ENCODE data around the gene JPH4.

Gene JPH4

DNA sequence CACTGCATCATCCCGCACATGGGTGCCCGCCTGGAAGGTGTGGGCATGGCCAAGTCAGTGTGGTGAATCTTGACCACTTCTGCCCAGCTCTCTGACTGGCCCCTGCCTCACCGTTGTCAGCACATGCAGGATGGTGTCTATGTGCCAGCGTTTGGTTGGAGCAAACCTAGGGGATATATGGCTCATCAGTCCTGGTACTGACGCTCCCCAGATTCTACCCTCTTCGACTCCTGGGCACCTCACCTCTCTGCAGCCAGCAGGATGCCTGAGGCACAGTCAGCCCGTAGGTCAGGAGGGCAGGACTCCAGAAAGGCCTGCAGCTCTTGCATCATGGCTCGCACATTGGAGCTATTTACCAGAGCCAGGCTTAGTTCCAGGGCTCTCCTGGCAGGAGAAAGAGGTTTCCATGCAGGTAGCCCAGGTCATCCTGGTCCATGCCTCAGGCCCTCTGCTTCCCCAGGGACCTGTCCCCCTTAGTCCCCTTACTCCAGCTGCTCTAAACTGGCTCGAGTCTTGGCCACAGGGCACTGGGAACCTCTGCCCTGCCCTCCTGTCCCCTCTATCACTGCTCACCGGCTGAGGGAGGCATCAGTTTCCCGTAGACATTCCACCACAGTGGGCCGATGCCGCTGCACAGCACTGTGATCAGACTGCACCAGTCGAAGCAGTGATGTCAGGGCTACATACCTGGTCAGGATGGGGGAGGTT is 15.0 kb downstream of the JPH4 start:
- no peak for DNase-seq (ENCODE audit: low read depth)

DNA sequence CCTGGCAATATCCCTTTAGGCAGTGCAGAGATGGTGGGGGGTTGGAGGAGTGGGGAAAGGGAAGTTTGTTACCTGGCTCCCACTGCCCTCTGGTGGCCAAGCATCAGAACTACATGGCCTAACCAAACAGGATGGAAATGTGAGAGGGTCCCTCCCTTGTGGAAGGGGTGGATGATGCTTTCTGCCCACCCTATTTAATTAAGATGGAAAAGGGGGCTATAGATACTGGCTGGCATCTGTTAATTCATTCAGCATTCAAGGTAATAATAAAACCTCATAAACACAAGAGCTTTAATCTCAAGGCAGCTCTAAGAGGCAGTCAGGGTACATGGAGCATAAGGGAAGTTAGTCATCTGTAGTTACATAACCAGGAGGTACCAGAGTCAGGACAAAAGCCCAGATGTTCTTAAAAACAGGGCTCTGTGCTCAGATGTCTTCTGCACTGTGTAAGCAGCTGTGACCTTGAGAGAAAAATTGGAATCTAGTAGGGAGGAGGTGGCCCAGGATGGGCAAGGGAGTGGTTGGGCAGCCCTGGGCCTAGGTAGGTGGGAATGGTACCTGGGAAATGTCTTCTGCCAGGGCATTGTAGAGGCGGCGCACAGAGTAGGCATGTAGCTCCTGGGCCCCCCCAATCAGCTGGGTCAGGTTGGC is 15.6 kb downstream of the JPH4 start:
- no peak for DNase-seq (ENCODE audit: low read depth)

DNA sequence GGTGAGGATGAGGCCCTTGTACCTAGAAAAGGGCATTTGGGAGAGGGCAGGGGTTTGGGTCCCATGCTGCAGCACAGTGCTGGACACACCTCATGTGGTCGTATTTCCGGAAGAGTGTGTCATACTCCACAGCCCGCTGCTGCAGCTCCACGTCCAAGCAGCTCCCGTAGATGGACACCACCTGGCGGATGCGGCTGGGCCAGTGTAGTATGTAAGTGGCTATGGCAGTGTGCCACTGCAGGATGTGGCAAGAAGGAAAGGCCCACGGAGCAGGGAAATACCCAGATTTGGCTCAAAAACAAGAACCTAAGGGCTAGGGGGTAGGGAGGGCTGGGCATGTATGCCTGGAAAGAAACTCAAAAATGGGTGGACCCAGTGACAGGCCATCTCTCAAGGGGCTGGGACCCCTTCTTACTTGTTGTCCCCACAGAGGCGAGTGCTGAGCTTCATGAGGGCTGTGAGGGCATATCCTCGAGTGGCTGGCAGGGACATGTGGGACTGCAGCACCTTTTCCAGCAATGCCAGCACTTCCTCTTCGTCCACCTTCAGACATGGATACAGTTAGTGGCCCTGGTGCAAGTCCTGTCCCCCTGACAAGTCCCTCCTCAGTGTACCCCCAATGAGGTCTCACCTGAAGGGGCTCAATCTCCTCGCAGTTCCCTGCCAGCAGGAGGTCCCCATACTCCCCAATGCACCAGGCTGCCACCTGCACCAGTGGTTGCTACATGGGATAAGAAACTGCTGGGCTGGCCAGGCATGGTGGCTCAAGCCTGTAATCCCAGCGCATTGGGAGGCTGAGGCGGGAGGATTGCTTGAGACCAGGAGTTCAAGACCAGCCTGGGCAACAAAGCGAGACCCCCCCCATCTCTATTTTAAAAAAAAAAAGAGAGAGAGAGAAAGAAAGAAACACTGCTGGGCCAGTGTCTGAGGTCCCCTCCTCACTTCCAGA is 16.4 kb downstream of the JPH4 start:
- DNase-seq (ENCODE audit: low read depth): no peak

DNA sequence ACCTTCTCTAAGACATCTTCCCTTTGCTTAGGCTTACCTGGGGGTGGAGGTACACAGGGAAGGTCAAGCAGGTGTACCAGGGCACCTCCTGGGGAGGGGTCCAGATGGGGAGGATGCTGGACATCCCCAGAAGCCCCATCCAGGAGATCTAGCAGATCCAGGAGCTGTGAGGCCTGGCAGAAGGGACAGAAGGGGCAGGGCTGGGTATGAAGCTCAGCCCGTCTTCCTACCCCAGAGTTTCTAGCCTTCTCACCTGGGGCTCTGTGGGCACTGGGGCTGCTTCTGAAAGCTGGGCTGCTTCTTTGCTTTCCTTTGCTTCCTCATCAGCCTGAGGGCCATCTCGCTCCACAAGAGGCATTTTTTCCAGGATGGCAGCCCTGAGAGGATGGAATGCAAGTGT is 17.3 kb downstream of the JPH4 start:
- no peak for DNase-seq (ENCODE audit: low read depth)

DNA sequence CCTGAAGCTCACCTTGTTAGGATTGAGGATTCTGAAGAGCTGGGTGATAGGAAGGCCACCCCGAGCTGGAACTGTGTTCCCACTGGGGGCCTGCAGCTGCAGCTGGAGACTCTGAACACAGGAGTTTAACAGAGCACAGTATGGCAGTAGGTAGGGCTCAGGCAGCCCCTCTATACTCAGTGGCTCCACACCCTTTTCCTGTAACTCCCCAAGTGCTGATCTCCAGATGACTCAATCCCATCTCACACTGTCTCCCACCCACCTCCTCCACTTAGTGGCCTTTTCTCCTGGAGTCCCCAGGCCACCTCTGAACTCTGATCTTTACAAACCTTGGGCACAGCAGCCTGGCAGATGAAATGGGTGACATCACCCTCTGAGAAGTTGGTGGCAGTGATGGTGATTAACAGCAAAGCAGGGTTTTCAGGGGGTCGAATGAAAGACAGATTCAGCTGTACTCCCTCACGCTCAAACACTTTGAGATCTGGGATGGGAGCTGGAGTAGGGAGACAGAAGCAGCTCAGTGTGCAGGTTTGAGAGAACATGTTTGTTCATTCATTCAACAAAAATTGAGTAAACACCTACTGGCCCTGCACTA is 18.6 kb downstream of the JPH4 start:
- no peak for DNase-seq (ENCODE audit: low read depth)

DNA sequence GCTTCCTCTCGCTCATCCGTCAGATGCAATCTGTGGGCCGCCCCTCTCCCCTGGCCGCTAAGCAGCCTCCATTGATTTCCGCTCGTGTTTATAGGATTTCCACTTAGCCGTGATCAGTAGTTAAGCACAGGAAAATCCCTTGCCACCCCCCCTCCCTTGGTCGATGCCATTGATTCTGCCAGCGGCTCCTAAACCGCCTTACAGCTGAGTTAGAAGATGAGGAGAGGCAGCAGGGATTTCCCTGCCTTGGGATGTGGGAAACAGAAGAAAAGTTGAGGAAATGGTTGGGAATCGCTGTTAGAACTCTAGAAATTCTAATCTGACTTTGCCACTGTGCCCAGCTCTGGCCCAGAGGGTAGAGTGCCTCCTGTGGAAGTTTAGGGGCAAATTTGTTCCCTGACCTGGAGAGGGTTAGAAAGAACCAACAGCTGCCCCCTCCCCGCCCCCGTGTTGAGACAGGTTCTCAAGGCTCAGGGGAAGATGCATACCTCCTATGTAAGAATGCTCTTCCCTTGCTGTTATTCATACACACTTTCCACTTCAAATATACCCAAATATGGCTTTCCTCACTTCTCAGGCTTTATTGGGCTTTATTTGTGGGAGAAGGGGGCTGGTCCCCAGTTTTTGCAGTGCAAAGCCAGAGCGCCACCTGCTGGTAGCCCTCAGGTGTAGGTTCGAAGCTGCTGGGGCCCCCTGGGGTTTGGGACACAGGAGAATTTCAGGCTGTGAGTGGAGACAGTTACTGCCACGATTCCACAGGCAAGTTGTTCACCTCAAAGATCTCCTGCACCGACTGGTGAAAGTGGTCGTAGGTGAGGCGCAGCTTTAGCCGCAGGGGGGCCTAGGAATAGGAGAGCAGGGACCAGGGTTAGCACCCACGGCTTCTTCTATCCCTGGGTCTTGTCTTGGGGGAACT is 19.3 kb downstream of the JPH4 start:
- peak; percentile 49 for DNase-seq (ENCODE audit: low read depth)

DNA sequence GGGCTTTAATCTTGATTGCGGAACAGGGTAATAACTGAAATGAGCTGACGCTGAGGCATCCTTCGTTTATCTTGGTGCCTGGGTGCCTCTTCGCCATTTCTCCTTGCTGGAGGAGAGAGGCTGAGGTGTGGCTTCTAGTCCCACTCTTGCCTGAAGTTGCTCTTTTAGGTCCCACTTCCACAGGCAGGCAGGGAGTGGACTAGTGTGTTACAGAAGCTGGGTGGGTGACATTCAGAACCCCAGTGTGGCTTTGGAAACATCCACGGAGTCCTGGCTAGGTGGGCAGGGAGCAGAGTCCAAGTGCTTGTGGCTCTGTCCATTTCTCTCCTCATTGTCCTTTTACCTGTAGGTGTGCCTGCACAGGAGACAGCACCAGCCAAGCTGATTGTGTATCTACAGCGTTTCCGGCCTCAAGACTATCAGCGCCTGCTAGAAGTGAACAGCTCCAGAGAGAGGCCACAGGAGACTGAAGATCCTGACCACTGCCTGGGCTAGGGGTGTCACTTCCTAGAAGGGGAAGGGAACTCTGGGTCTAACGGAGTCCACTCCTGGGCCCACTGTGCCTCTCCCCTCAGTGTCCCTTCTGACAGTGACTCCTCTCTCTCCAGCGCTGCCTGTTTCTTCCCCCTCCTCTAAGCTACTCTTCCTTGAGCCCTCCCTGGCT is 20.1 kb downstream of the JPH4 start:
- DNase-seq (ENCODE audit: low read depth): no peak

DNA sequence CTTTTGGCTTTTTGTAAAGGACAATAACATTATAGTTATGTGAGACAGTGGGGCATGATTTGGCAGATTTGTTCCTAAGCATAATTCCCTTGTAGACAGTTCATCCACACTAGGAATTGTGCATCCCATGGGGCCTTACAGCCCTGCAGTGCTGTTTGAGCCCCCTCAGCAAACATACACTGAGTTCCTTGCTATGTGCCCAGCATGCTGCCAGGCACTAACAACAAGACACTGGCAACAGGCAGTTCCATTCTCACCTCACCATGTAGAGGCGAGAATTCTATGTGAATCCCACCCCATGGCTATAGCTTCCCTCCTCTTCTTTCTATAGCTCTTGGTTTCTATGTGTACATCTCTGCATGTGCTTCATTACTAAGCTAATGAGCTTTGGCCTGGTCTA is 20.6 kb downstream of the JPH4 start:
- no peak for DNase-seq (ENCODE audit: low read depth)

DNA sequence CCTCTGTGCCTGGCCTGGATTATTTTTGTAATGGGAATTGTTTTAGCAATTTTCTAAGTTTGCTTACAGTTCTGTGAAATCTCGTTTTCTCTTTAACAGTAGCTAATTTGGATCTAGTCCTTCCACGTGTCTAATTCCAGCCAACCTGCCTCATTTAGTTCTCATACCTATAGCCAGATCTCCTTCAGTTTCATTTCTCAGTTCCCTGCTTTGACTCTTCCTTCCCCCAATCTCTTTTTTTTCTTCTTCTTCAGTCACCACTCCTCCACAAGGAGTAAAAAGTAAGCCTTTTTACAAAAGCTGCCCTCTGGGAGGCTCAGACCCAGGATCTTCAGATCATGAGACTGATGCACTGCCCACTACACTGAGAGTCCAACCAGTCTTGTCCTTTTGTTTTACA is 21.1 kb downstream of the JPH4 start:
- no peak for DNase-seq (ENCODE audit: low read depth)

DNA sequence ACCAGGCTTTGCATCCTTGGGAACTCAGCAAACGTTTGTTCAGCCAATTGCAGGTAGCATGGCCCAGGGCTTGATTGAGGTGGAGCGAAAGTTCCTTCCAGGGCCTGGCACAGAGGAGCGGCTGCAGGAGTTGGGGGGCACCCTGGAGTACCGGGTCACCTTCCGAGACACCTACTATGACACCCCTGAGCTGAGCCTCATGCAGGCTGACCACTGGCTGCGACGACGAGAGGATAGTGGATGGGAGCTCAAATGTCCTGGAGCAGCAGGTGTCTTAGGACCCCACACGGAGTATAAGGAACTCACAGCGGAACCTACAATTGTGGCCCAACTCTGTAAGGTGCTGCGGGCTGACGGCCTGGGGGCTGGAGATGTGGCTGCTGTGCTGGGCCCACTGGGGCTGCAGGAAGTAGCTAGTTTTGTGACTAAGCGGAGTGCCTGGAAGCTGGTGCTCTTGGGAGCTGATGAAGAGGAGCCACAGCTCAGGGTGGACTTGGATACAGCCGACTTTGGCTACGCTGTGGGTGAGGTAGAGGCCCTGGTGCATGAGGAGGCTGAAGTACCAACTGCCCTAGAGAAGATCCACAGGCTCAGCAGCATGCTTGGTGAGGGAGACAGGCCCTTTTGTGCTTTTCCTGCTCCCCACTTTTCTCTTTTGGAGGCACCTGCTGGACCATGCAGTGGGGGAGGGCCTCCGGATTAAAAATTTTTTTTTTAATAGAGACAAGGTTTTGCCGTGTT is 21.7 kb downstream of the JPH4 start:
- DNase-seq (ENCODE audit: low read depth): no peak

DNA sequence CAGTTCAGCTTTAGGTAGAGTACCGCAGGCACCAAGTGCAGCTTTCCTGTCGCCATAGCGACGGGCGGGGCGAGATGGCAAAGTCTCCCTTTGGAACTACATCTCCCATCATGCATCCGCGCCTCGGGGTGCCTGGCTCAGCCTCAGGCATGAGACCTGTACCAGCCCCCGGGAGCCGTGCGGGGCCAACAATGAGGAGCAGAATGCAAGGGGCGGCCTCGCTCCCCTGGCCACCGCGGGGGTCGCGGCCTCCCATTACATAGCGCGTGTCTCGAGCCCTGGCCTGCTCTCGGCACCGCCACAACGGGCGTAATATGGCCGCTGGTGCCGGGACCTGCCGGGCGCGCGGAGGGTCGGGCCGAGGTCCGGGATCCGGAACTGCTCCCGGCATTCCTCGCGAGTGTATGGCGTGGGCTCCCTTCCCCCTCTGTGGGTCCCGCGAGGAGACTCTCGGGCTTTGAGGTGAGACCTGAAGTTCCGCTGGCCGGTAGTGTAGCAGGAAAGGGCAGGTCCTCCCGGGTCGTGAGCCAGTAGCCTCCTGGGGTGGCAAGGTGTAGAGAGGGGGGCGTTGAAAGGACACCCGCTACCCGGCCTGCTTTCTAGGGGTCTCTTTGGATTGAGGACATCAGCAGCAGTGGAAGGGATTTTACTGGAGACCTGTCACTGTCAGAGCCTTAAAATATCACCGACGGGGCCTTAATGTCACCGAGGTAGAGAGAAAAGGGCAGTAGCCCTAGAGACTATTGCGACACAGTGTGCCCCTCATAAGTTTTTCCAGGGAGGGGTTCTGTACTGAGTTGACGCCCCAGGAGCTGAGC is 22.5 kb downstream of the JPH4 start, which contains the start of gene THTPA:
THTPA (plus strand) TSS at position 390 of the 818 bp plus-strand sequence. CDS start 487 bp downstream, outside the sequence.
- peak; percentile 73 for DNase-seq (ENCODE audit: low read depth)

DNA sequence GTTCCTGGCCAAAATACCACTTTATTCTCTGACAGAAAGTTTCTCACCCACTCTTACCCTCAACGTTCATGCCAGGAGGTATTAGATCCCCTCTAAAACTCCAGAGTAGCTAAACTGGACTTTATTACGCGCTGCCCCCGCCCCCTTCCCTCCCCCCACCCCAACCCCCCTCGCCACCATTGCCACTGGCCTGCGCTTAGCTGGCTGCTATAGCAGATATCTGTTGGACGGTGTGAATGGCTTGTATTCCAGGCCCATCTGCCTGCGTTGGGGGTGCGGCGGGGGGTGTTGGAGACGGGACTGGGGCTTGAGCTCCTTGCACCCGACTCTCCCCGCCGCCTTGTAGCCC is 23.1 kb downstream of the JPH4 start:
- DNase-seq (ENCODE audit: low read depth): no peak

DNA sequence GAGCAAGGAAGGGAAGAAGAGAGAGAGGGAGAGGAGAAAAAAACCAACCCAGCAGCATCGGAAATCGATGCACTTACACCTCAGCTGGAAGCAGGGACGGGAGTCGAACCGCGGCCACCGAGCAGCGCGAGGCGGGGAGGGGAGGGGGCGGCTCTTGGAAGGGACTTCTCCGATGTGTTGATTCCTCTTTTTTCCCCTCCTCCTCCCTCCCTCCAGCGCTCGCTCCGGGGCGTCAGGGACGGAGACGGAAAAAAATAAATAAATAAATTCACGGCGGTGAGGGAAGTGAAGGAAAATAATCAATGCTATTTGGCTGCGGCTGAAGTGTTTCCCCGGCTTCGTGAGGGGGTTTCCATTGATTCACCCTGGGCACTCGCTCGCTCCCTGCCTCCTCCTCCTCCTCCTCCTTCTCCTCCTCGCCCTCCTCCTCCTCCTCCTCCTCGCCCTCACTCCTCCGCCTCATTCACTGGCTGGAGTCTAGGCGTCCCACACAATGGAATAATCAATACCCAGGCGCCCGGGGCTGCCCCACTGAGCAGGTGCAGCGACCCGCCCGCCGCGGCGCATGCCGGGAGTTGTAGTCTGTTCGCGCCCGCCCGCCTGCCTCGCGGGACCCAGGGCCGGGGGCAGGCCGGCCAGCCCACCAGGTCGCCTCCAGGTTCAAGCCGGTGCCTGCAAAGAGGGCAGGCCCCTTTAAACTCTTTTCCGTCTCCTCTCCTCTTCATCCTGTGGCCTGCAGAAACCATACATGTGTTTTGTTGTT is 27.1 kb downstream of the JPH4 start, which contains the start of gene ZFHX2:
ZFHX2 (minus strand) TSS at position 500 of the 763 bp plus-strand sequence. CDS start 16,440 bp downstream, outside the sequence.
- DNase-seq (ENCODE audit: low read depth): no peak

DNA sequence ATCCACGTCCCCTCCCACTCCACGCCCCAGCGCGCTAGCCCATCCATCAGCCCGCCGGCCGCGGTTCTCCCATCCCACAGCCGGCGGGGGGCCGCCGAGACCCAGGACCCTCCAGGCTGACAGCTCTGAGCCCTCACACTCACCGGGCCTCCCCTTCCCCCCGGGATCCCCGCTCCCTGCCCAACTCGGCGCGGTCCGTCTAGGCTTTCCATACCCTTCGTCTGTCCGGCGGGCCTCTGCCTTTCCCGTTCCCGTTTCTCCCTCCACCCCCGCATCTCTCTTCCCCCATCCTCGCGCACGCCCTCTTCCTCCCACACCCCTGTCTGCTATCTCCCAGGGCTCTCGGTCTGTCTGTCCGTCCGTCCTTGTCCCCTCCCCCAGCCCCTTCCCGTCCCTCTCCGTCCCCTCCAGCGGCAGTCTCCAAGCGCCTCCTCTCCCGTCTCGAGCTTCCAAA is 27.8 kb downstream of the JPH4 start:
- no peak for DNase-seq (ENCODE audit: low read depth)

DNA sequence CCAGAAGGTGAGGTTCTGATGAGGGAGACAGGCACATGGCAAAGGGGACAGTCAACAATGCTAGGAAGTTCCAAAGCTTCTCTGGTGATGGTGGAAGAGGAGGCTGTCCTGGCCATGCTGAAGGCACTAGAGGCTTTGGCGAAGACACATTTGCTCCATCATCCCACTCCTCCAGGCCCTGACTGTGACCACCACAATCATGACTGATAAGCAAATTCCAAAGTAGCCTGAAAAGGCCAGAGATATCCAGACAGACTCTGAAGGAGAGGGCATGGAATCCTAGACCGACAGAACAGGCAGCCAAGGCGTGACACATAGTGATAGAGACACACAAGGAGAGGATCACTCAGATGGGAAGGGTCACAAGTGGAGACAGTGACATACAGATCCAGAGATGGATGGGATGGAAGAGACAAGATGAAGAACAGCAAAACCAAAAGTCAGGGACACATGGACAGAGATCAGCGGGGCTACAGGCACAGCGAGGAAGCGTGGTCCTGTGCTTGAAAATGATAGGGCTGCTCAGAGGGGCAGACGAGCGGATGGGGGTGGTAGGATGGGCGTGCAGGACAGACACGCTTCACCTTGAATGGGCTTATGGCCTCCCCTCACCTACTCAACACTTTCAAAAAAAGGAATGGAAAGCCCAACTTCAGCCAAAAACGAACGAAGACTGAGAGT is 28.3 kb downstream of the JPH4 start:
- no peak for DNase-seq (ENCODE audit: low read depth)

DNA sequence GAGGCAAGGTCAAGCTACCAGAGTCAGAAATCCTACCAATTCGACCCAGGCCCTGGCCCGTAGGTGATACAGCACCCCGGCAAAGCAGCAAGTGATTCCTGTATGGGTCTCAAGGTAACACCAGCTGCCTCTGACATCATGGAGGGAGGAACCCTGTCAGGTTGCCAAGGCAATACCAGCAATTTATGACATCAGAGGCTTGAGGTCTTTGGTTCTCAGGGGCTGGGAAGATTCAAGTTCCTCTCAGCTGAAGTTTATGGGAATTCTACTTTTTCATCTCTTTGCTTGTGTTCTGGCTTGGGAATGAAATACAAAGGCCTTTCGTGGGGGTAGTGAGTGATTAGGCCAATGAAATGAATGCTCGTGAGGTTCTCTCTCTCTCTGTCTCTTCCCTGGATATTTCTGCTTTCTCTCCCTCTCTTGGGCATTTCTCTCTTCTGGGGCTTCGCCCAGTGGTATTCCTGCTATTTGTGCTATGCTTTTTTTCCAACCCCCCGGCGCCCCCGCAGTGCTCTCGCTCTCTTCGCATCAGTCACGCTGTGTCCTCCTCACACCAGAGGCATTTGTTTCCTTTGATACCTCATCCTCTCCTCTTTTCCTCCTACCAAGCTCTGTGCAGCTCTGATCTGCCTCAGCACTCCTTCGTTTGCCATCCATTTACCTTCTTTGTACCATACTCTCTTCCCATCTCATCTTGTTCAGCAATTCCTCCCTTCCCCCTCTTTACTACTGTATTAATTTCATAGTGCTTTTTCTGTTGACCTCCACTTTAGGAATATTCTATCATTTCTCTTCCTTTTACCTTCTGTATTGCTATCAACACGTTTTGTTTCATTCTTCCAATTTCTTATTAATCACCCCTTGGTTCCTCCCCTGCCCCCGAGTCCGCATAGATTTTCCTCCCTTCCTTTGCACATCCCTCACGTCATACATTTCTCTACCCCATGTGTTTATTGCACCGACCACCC is 30.0 kb downstream of the JPH4 start:
- DNase-seq (ENCODE audit: low read depth): no peak
